COLO668 (cell line): ENCODE measurements around the gene TMEM115.

Experiments
- DNase-seq: peaks from one replicate; lab custom pipeline; 2025; ENCODE audit not compliant: unreplicated experiment; lab: John Stamatoyannopoulos, UW

The TMEM115 gene, protein sequence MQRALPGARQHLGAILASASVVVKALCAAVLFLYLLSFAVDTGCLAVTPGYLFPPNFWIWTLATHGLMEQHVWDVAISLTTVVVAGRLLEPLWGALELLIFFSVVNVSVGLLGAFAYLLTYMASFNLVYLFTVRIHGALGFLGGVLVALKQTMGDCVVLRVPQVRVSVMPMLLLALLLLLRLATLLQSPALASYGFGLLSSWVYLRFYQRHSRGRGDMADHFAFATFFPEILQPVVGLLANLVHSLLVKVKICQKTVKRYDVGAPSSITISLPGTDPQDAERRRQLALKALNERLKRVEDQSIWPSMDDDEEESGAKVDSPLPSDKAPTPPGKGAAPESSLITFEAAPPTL

DNA sequence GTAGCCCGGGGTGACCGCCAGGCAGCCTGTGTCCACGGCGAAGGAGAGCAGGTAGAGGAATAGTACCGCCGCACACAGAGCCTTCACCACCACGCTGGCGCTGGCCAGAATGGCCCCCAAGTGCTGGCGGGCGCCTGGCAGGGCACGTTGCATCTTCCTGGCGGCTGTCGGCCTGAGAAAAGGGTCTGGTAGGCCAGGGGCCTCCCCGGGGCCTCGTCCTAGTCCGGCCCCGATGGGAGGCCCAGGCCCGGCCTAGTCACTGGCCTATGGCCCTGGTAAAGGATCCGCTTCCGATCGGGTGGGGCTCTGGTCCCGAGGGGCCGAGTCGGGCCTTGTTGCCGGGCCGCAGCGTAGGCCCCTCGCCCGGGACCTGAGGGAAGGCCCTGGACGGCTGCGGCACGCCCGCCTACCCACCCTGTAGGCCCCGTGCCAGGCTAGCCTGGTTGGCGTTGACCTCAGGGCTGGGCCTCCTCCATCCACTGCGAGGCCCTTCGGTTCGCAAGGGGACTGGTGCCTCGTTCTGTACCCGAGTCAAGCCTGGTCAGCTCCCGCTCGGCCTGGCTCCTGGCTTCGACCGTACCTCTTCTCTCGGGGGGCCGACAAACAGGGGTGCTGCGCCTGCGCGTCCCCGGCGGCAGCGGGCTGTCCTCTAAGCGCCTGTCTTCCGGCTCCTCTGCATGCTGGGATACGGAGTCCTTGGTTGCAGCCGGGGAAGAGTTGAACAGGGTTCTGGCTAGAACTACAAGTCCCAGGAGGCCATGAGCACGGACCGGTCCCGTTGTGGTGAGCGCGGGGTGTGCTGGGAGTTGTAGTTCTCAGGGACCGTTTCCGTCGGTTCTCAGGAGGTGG is at the start of gene TMEM115:
TSS of gene TMEM115 (minus strand) at position 611 of the 849 bp plus-strand sequence. CDS start at position 153, 458 bp downstream.
- peak; percentile 91 for DNase-seq

DNA sequence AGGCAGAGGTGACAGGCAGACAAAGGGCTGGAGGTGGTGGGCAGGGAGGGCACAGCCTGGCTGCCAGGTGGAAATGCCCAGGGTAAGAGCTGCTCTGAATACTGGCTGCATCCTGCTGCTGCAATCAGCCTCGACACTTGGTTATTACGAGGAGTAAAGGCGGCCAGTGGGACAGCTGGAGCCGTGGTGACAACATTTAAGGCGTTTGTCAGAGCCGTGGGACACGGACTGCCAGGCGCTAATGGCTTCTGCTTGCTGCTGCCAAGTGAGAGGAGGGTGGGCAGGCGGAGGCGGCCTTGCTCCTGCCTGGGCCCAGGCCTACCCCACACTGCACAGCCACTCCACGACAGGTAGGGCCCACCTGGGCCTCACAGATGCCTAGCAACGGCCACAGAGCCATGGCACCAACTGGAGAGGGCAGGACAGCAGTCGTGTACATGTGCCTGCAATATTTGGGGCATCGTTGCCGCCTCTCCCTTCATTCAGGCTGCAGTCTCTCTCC is 49.2 kb upstream of the TMEM115 start:
- DNase-seq: no peak

DNA sequence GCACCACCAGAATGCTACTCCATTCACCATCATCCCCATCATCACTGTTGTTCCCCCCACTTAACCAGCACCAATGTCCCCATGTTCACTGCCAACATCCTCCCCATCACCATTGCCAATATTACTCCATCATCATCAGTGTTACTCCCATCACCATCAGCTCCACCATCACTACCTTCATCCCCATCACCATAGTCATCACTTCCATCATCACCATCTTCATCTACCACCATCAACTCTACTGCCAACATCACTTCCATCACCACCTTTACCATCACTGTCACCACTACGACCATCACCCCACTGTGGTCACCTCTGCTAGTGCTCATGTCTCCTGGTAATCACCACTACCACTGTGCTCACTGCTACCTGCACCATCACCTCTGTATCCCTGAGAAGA is 47.2 kb upstream of the TMEM115 start:
- no peak for DNase-seq

DNA sequence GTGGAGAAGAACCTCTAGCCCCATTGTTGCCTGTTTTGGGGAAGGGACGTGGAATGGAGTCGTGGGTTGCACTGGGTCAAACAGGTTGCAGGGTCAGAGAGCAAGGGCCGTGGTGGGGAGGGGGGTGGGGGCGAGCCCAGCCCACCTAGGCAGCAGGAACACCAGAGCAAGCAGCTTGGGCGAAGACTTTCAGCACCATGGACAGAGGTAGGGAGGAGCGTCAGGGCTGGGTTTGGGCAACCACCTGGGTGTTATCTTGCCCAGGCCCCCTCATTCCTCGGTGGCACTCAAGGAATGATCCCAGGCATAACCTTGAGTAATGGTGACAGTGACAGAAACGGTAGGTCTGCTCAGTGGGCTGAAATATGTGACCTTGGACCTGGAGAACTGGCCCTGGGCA is 45.9 kb upstream of the TMEM115 start:
- no peak for DNase-seq

DNA sequence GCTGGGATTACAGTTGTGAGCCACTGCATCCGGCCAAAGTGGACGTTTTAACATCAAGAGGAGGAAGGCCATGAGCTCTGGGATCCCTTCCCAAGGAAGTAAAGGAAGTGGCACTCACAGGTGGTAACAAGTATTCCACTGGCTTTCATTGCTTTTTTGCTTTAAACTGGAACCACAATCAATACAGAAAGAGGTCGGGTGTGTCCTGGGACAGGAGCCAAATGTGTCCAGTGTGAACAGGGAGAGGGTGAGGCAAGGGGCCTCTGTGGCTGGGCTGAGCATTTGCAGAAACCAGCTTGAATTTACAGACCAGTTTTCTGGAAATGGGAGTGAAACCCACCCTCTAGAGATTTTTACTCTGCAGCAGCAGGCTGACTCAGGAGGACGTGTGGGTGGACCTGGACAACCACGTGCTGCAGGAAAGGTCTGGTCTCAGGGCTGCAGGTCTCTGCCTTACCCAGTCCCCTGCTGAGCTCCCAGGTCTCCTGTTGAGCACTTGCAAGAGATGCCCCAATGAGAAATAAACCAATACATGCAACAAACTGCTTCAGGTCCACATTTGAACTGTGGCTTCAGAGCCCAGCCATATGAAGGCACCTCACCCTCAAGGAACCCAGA is 42.8 kb upstream of the TMEM115 start:
- no peak for DNase-seq

DNA sequence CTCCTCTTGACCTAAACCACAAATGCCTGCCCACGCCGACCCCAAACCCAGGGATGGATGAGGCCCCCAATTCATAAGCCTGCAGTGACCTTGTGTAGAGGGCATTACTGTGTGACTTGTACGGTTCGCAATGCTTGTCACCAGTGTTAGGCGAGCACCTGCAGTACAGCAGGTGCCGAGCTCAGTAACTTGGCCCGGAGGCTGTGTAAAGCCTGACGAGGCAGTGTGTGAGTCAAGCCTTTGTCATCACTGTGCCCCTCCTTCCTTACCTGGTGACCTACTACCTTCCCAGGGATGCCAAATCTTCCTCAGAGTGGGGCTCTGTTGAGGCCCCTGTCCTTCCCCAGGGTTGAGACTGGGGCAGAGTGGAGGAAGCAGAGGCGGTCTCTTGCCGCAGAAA is 37.2 kb upstream of the TMEM115 start:
- DNase-seq: peak; percentile 58

DNA sequence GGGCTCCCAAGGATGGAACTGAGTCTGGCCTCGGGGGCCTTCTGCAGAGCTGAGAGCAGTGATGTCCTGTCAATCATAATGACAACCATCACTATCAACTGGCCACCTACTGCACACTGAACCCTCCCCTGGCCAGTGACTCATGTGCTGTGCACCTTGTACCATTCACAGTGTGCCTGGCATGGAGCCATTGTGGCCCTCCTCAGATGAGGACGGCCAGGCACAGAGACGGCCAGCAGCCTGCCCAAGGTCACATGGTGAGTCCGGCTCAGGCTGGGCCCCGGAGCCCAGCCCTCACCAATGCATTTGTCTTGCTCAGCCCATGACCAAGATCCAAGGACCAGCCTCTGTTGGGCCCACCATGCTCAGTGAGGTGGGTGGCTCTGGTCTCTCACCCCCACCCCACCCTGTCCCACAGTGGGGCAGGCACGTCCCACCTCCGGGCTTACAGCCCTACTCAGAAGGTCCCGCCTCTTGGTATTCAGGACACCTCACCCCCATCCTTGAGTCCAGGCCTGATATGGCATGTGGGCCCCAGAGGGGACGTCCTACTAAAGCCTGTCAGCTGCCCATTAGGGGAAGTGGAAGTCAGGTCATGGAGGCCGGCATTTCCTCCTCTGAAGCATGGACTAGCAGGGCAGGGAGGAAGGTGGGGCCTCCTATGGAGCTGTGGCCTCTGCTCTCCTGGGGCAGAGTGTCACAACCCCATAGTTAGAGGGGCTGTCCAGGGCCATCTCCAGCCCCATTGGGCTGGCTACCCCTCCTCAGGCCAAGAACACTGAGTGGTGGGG is 35.9 kb upstream of the TMEM115 start:
- DNase-seq: no peak

DNA sequence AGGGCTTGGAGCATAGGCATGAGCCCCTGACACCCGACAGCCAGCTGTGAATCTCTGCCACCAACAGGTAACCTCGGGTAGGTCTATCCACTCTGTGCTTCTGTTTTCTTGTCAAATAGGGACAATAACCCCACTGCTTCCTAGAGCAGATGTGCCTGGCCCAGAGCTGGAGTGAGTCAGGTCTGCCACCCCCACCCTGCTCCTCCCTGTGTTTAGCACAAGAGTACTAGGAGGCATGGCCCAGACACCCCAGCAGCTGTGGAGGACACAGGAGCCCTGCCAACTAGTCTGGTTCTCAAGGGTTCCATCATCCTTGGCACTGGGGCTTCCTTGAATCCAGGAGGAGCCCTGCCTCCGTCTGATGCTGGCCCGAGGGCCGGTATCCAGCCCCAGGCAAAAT is 33.7 kb upstream of the TMEM115 start:
- no peak for DNase-seq

DNA sequence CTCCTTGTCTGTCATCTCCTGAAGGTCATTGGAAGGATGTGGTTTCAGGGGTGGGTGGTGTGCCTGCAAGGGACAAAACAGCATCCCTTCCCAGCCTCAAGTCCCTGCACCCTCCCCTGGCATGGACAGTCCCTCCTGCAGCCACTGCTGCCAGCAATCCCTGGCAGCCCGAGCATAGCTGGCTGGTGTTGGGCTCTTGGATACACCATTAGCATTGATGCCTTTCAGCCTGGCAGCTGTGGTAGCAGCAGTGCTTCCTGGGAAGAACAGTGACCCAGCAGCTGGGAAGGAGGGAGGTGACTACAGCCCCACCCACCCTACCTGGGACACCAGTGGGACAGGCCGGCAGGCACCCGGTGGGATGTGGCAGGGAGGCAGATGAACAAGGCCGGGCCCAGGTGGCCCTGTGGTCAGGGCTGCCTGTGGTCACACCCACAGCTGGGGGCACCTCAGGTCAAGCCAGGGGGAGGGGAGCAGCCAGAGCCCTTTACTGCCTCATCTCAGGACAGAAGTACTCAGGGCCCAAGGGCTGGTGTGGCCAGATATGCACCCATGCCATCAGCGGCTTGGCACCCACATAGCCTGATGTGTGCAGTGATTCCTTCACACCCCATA is 32.9 kb upstream of the TMEM115 start:
- DNase-seq: peak; percentile 1

DNA sequence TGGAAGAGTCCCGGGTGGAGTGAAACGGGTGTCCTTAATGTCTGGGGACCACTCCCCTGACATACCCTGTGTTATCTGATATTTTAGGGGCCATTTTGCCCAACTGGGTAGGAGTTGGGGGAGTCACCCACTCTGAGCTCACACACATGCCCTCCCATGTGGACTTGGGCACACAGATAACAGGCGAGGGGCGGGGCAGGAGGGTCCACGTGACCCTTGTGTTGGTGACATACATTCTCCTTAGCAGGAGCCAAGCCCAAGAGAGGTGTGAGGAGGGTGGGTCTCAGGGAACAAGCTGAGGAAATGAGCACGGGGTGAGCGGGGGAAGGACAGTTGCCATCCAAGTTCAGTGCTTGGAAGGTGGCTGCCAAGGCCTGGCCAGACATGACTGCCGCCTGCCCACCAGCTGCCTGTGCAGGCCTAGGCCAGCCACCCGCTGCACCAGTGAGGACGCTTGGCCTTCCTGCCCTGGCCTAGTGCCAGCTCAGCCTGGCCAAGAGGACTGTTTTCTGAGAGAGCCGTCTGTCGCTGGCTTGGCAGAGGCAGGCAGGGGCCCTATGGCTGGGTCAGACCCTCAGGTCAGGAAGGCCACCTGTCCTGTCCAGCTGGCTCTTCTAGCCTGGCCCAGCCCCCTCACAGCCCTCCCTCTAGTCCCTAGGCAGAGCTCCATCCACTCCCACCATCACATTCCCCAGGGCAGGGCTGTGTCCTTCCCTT is 31.3 kb upstream of the TMEM115 start:
- peak; percentile 68 for DNase-seq

DNA sequence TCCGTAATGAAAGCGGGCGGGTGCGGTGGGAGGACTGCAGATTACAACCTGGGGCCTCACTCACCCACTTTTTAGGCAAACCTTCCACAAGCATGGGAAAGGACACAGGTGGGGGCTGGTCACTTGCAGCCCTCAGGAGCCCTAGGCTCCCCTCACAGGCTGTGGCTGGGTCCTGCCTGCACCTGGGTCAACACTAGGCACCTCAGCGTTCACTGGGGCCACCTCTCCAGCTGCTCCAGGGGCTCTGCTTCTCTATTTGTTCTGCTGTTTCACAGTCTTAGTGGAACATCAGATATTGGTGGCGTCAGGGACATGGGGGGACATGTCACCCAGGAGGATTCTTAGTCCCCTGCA is 30.1 kb upstream of the TMEM115 start:
- DNase-seq: no peak

DNA sequence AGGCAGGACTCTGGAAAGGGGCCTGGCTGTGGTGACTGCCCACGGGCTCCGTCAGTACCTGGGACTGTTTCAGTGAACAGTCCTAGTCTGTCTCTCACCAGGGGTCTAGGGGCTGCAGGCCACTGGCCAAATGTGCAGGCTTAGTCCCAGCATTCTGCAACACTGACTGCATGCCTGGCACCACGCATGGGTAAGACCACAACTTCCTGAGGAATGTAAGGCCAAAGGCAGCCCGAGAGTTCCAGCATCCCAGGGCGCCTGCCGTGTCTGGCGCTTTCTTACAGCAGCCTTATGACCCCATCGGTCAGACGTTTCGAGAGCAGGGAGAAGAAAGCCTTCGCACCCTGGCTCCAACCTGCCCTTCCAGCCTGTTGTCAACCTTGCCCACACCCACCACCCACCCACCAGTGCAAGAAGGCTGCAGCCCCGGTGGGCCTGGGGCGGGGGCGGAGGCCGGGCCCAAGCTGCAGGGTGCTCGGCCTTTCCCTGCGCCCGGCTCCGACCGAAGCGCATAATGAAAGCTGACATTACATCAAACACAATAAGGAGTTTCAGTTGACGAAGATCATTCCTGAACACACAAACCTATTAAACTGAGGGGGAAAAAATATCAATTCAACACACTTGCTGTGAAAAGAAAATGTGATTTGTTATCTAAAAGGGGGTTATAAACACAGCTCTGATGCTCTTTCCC is 29.5 kb upstream of the TMEM115 start:
- no peak for DNase-seq

DNA sequence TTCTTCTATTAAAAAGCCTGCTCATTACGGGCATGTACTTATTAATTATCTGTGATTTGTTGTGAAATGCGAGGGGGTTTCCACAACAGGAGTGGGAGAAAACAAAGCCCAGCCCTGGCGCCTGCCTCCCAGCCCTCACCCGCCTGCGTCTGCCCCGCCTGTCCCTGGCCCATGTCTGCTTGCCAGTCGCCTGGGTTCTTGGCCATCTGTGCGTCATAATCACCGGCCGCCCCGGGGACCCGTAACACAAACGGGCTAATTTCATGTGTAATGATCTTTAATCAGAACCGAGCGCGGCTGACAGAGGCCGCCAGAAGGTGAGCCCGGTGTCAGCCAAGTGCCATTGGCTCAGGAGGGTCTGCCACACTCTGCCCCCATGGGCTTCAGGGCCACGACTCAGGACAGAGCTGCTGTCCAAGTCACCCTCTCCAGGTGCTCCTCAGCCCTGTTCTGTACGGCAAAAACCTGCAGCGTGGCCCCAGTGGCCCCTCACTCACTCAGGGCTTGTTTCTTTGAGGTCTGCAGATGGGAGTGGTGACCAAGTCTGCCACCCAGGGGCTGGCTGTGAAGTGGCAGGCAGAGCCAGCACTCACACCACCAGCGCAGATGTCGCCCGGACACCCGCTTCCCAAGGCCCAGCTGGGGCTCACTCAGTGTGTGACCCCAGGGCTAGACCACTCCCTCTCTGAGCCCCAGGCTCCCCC is 28.8 kb upstream of the TMEM115 start:
- DNase-seq: peak; percentile 7

DNA sequence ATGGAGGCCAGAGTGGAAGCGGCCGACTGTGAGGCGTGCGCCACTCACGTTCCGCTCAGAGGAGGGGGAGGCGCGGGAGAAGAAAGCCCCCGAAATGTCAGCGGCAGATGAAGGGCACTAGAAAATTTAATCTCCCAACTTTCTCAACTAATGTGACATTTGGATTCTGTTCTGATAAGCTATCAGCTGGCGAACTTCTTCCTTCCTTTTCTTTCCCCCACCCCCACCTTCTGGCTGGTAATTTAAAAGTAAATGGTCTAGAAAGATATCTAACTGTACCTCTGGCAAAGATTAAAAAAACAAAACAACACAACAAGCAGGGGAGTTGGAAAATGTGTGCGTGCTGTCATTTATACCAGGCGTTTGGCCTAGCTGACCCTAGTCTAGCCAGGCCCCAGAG is 26.4 kb upstream of the TMEM115 start:
- no peak for DNase-seq

DNA sequence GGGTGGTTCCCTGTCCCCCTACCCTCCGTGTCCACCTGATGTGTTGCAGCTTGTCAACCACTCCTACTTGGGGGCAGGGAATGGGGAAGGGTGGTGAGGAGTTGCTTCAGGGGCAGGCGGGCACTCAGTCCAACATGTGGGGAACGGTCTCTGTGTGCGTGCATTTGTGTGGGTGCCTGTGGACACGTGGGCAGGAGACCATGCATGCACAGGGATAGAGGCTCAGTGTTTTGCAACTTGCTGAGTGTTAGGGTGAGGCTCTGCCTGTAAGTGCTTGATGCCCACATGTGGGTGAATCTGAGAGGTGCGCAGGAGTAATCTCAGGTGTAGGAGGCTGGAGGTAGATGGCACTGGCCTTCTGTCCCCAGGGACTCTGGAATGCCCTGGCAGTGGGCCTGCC is 24.4 kb upstream of the TMEM115 start:
- no peak for DNase-seq

DNA sequence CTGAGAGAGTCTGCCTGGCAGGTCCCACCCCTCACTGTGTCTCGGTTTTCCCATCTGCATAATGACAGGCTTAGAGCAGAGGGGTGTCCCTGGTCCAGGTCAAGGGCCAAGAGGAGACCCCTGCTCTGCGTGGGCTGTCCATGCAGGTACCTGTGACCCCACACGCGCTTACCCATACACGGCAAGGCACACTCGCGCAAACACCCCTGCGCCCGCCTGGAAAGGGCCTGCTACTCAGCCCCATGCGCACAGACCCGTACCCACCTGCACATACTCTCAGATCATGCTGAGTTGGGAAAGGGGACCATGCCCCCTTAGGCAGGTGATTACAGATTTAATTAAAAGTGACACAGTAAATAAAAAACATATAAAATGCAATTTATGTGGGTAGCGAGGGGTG is 23.4 kb upstream of the TMEM115 start:
- DNase-seq: no peak

DNA sequence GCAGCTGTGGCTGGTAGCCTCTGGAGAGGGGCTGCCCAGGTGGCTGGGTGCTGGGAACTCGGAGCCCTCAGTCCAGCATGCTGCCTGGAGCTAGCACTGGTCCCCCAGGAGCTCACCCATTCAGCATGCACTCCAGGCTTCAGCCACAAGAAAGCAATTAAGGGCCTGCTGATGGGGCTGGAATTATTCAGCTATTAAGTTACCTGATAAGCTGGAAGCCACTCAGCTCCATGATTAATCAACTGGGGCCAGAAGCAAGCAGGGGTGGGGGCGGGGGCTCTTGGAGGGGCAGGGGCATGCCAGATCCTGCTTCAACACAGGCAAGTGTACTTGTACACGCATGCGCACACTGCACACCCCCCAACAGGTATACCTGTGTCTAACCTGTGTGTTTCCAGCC is 22.1 kb upstream of the TMEM115 start:
- peak; percentile 10 for DNase-seq

DNA sequence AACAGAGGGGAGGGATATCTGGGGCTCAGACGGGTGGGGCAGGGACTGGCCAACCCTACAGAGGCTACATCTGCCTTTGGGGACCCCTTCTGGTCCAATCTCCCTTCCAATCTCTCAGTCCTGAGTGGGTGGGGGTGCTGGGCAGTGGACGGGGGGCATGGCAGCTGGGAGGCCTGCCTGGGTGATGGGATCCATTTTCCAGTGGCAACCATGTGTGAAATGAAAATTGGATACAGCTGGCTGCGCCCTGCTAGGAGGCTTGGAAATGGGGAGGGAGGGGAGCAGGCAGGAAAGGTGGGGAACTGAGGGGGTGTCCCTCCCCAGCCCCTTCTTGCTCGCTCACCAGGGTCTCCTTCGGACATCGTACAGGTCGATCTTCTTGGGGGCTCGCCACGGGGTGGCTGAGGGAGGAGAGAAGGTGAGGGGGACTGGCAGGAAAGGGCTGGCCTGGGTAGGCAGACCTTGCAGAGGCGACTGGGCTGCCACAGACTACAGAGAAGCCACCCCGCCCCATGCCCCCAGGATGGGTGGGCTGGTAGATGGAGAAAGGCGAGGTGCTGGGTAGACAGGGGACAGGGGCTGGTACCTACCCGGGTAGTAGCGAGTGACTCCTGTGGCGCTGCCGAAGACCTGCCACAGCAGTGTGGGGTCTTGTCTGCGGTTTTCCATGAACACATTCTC is 21.2 kb upstream of the TMEM115 start:
- DNase-seq: no peak
